ENCODE data around the gene BAZ1B. TPM values are rescaled to one million over a fixed set of nuclear protein-coding genes. Genes with fewer than 3 reads are reported as not detected.
A peak's percentile ranks its signal among the peaks of the same experiment; 100 is the strongest.
"Not testable (repeated sequence)": the region's sequence is repeated elsewhere in the genome, so short reads cannot be mapped to it uniquely, and the experiment has no call there.

The BAZ1B gene
- total RNA-seq, 1 donor, result 52.2 TPM

- peaks cover 6% of the 10 kb centered on the region for H3K4me1 ChIP-seq (ENCODE audit: insufficient read depth, low read length)
- H3K4me3 ChIP-seq (ENCODE audit: low read length), result no peak overlapping the region
- H3K27me3 ChIP-seq (ENCODE audit: insufficient read depth, low read length), result no peaks in the 10 kb centered on the region
- H3K9me3 ChIP-seq (ENCODE audit: low read depth, low read length), result no peaks in the 10 kb centered on the region
Measured at GRCh38 chr7:73436031-73436929, 85.8 kb downstream of the BAZ1B start.

GRCh38 chr7:73435471-73436009 is 86.6 kb downstream of the BAZ1B start:
- H3K4me1 ChIP-seq (ENCODE audit: insufficient read depth, low read length), result peaks cover 6% of the 10 kb centered on the region
- H3K4me3 ChIP-seq (ENCODE audit: low read length), result no peak overlapping the region
- H3K27me3 ChIP-seq (ENCODE audit: insufficient read depth, low read length), result no peaks in the 10 kb centered on the region
- H3K9me3 ChIP-seq (ENCODE audit: low read depth, low read length), result no peaks in the 10 kb centered on the region

- H3K9me3 ChIP-seq (ENCODE audit: low read depth, low read length), result no peaks in the 10 kb centered on the region
- peaks cover 6% of the 10 kb centered on the region for H3K4me1 ChIP-seq (ENCODE audit: insufficient read depth, low read length)
- H3K4me3 ChIP-seq (ENCODE audit: low read length), result no peak overlapping the region
- no peaks in the 10 kb centered on the region for H3K27me3 ChIP-seq (ENCODE audit: insufficient read depth, low read length)
Measured at GRCh38 chr7:73434701-73435069, 87.4 kb downstream of the BAZ1B start.

DNA sequence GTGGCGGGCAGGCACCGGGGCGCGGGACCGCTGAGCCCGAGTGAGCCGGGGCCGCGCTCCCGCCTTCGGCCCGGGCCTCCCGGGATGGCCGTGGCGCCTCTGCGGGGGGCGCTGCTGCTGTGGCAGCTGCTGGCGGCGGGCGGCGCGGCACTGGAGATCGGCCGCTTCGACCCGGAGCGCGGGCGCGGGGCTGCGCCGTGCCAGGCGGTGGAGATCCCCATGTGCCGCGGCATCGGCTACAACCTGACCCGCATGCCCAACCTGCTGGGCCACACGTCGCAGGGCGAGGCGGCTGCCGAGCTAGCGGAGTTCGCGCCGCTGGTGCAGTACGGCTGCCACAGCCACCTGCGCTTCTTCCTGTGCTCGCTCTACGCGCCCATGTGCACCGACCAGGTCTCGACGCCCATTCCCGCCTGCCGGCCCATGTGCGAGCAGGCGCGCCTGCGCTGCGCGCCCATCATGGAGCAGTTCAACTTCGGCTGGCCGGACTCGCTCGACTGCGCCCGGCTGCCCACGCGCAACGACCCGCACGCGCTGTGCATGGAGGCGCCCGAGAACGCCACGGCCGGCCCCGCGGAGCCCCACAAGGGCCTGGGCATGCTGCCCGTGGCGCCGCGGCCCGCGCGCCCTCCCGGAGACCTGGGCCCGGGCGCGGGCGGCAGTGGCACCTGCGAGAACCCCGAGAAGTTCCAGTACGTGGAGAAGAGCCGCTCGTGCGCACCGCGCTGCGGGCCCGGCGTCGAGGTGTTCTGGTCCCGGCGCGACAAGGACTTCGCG is 88.0 kb downstream of the BAZ1B start:
- Histone ChIP-seq H3K27me3 (ENCODE audit: insufficient read depth, low read length) (no peaks in the 10 kb centered on the region), H3K4me3 (ENCODE audit: low read length) (peak overlapping the region; percentile 35), H3K9me3 (ENCODE audit: low read depth, low read length) (no peaks in the 10 kb centered on the region), H3K4me1 (ENCODE audit: insufficient read depth, low read length) (peaks cover 6% of the 10 kb centered on the region)

DNA sequence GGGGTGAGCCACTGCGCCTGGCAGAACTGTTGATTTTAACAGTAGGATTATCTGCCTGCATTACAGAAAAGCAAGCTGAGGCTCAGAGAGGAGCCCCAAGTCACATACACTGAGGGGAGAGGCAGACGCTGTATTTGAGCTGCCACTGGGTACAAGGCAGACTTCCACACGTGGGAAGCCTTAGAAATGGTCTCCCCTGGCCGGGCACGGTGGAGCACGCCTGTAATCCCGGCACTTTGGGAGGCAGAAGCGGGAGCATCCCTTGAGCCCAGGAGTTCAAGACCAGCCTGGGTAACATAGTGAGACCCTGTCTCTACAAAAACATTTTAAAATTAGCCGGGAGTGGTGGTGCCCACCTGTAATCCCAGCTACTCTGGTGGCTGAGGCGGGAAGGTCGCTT is 89.4 kb downstream of the BAZ1B start:
- Histone ChIP-seq H3K4me1 (ENCODE audit: insufficient read depth, low read length) (peaks cover 6% of the 10 kb centered on the region), H3K9me3 (ENCODE audit: low read depth, low read length) (no peaks in the 10 kb centered on the region), H3K27me3 (ENCODE audit: insufficient read depth, low read length) (no peaks in the 10 kb centered on the region), H3K4me3 (ENCODE audit: low read length) (no peak overlapping the region)

DNA sequence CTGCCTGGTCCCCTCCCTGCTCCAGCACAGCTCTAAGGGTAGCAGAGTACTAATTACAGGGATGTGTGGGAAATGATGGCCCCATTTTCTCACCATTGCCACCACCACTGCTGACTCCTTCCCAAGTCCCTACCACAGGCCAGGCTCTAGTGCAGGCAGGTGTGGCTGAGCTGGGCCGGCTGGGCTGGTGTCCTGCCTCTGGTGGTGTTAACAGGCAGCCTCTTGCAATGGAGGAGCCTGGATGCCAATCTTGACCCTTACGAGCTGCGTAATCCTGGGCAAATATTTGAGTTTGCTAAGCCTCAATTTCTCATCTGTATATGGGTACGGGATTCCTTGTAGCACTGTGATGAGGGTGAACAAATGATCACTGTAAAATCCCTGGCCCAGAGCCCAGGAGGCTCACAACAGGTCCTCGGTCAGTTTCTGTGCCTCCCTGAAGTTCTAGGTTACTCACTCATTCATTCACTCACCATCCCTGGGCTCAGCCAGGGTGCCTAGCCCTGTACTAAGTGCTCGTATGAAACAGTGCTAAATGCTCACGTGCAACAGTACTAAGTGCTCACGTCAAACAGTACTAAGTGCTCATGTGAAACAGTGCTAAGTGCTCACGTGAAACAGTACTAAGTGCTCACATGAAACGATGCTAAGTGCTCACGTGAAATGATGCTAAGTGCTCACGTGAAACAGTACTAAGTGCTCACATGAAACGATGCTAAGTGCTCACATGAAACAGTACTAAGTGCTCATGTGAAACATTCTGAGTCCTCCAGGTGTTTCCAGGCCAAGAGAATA is 90.9 kb downstream of the BAZ1B start:
- H3K9me3 ChIP-seq (ENCODE audit: low read depth, low read length), result no peaks in the 10 kb centered on the region
- peaks cover 6% of the 10 kb centered on the region for H3K4me1 ChIP-seq (ENCODE audit: insufficient read depth, low read length)
- H3K4me3 ChIP-seq (ENCODE audit: low read length), result no peak overlapping the region
- H3K27me3 ChIP-seq (ENCODE audit: insufficient read depth, low read length), result no peaks in the 10 kb centered on the region

GRCh38 chr7:73430540-73430939 is 91.6 kb downstream of the BAZ1B start:
- not testable (repeated sequence) for H3K4me1 ChIP-seq (ENCODE audit: insufficient read depth, low read length); H3K4me3 ChIP-seq (ENCODE audit: low read length); H3K9me3 ChIP-seq (ENCODE audit: low read depth, low read length); H3K27me3 ChIP-seq (ENCODE audit: insufficient read depth, low read length)

DNA sequence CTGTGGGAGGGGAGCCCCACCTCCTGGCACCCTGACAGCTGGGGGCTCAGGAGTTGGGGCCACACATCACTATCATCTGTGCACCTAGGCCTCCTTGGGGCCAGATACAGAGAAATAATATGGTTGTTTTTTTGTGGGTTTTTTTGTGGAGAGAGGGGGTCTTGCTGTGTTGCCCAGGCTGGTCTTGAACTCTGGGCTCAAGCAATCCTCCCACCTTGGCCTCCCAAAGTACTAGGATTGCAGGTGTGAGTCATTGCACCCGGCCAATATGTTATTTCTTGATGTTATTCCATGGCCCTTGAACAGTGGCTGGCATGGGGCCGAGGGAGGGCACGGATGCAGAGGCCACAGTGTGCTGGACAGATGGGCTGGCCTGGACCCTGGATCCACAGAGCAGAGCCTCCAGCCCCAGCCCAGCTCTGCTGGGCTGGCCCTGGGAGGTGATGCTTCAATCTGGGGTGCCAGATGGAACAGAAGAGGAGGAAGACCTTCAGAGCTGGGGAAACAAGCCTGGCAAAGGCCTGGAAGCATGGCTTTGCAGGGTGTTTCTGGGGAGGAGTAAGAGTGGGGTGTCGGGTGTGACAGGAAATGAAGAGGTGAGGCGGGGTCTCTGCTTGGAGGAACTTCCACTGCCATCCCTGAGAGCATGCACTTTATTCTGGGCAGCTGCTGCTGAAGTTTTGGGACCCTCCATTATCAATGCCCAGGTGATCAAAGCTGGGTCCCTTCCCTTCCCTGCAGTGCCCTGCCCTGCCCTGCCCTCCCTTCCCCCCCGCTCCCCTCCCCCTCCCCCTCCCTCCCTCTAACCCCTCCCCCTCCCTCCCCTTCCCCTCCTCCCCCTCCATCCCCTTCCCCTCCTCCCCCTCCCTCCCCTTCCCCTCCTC is 92.2 kb downstream of the BAZ1B start:
- Histone ChIP-seq H3K9me3 (ENCODE audit: low read depth, low read length) (no peaks in the 10 kb centered on the region), H3K4me1 (ENCODE audit: insufficient read depth, low read length) (peaks cover 6% of the 10 kb centered on the region), H3K4me3 (ENCODE audit: low read length) (no peak overlapping the region), H3K27me3 (ENCODE audit: insufficient read depth, low read length) (no peaks in the 10 kb centered on the region)

DNA sequence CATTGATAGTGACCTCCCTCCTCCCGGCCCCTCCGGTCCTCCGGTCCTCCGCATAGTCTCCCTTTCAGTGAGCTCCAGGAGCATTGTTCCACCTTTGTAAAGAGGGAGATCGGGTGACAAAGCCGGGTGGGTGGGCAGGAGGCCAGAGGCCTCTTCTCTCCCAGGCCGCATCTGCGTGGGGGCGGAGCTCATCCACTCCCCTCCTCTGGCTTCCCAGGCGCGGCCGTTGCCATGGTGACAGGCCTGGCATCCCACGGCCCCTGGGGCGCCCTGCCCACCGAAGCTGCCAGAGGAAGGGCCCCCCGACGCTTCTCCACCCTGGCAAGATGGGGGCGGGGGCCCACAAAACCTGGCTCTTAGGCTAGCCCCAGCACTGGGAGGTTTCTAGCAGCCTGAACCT is 92.9 kb downstream of the BAZ1B start:
- Histone ChIP-seq H3K27me3 (ENCODE audit: insufficient read depth, low read length) (peaks cover 2% of the 10 kb centered on the region), H3K4me1 (ENCODE audit: insufficient read depth, low read length) (peaks cover 6% of the 10 kb centered on the region), H3K4me3 (ENCODE audit: low read length) (no peak overlapping the region), H3K9me3 (ENCODE audit: low read depth, low read length) (no peaks in the 10 kb centered on the region)

DNA sequence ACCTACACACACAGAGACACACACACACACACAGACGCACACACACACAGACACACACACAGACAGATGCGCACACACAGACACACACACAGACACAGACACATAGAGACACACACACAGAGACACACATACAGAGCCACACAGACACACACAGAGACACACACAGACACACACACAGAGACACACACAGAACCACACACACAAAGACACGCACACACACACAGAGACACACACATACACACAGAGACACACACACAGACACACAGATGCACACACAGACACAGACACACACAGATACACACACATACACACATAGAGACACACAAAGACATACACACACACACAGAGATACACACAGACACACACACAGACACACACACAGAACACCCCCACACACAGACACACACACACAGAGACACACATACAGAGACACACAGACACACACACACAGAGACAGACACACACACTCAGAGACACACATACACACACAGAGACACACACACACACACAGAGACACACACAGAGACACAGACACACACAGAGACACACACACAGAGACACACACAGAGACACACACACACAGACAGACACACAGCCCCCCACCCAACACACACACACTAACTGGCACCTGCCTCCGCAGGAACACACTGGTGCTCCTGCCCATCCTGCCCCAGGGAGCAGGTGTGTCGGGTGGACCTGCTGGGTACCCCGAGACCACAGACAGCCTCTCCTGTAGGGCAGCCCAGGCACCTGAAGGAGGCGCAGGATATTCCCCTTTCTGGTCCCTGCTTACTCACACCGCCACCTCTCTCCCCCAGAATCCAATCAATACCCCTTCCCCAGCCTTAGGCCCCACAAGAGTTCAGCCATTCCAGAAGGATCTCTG is 93.9 kb downstream of the BAZ1B start:
- Histone ChIP-seq H3K27me3 (ENCODE audit: insufficient read depth, low read length) (peaks cover 2% of the 10 kb centered on the region), H3K4me1 (ENCODE audit: insufficient read depth, low read length) (peaks cover 2% of the 10 kb centered on the region), H3K9me3 (ENCODE audit: low read depth, low read length) (no peaks in the 10 kb centered on the region), H3K4me3 (ENCODE audit: low read length) (no peak overlapping the region)

- Histone ChIP-seq H3K27me3 (ENCODE audit: insufficient read depth, low read length) (peaks cover 2% of the 10 kb centered on the region), H3K4me1 (ENCODE audit: insufficient read depth, low read length) (no peaks in the 10 kb centered on the region), H3K9me3 (ENCODE audit: low read depth, low read length) (no peaks in the 10 kb centered on the region), H3K4me3 (ENCODE audit: low read length) (no peak overlapping the region)
Measured at GRCh38 chr7:73426016-73426415, 96.1 kb downstream of the BAZ1B start.

- Histone ChIP-seq H3K4me1 (ENCODE audit: insufficient read depth, low read length) (no peaks in the 10 kb centered on the region), H3K4me3 (ENCODE audit: low read length) (no peak overlapping the region), H3K27me3 (ENCODE audit: insufficient read depth, low read length) (peaks cover 2% of the 10 kb centered on the region), H3K9me3 (ENCODE audit: low read depth, low read length) (no peaks in the 10 kb centered on the region)
Measured at GRCh38 chr7:73425356-73425983, 96.6 kb downstream of the BAZ1B start.

DNA sequence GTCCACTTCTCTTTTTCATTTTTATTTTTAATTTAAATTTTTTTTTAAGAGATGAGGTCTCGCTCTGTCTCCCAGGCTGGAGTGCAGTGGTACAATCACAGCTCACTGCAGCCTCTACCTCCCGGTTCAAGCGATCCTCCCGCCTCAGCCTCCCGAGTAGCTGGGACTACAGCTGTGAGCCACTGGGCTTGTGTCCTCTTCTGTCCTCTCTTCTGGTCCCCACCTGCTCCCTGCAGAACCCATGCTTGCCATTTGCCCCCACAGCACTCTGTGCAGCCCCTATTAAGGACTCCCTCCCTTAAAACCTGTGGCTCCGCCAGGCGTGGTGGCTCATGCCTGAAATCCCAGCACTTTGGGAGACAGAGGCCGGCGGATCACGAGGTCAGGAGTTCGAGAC is 97.6 kb downstream of the BAZ1B start:
- Histone ChIP-seq H3K4me3 (ENCODE audit: low read length) (no peak overlapping the region), H3K27me3 (ENCODE audit: insufficient read depth, low read length) (peaks cover 2% of the 10 kb centered on the region), H3K9me3 (ENCODE audit: low read depth, low read length) (no peaks in the 10 kb centered on the region), H3K4me1 (ENCODE audit: insufficient read depth, low read length) (no peaks in the 10 kb centered on the region)

Data from mononuclear cell (primary cell).